GDM1 (cell line): ENCODE measurements around the gene PLA2R1.
"Not testable (repeated sequence)": the region's sequence is repeated elsewhere in the genome, so short reads cannot be mapped to it uniquely, and the experiment has no call there.

Source experiments
- DNase-seq: peaks from one replicate; lab custom pipeline; 2025; lab: John Stamatoyannopoulos, UW

PLA2R1 gene

GRCh38 chr2:160063879-160064612 is 1.6 kb upstream of the PLA2R1 start:
- DNase-seq = no peak

- no peak for DNase-seq
Measured at GRCh38 chr2:160063271-160063670, 856 bp upstream of the PLA2R1 start.

- DNase-seq = no peak
Measured at GRCh38 chr2:160061944-160062291, 497 bp downstream of the PLA2R1 start.

- DNase-seq = no peak
Measured at GRCh38 chr2:160061533-160061932, 882 bp downstream of the PLA2R1 start.

GRCh38 chr2:160060297-160060696 is 2.1 kb downstream of the PLA2R1 start:
- DNase-seq = no peak

GRCh38 chr2:160057356-160057755 is 5.1 kb downstream of the PLA2R1 start:
- no peak for DNase-seq

GRCh38 chr2:160055726-160056108 is 6.7 kb downstream of the PLA2R1 start:
- DNase-seq = no peak

GRCh38 chr2:160054984-160055725 is 7.3 kb downstream of the PLA2R1 start:
- DNase-seq = no peak

GRCh38 chr2:160053946-160054345 is 8.5 kb downstream of the PLA2R1 start:
- no peak for DNase-seq

GRCh38 chr2:160052531-160052930 is 9.9 kb downstream of the PLA2R1 start:
- DNase-seq = no peak

- DNase-seq = no peak
Measured at GRCh38 chr2:160051371-160051800, 11.0 kb downstream of the PLA2R1 start.

- no peak for DNase-seq
Measured at GRCh38 chr2:160050147-160050546, 12.3 kb downstream of the PLA2R1 start.

- no peak for DNase-seq
Measured at GRCh38 chr2:160045703-160046210, 16.7 kb downstream of the PLA2R1 start.

GRCh38 chr2:160044728-160045127 is 17.7 kb downstream of the PLA2R1 start:
- no peak for DNase-seq

- DNase-seq = no peak
Measured at GRCh38 chr2:160043265-160043664, 19.1 kb downstream of the PLA2R1 start.

GRCh38 chr2:160042054-160042453 is 20.4 kb downstream of the PLA2R1 start:
- no peak for DNase-seq

- no peak for DNase-seq
Measured at GRCh38 chr2:160041091-160041490, 21.3 kb downstream of the PLA2R1 start.

GRCh38 chr2:160039166-160039903 is 23.1 kb downstream of the PLA2R1 start:
- no peak for DNase-seq

- not testable (repeated sequence) for DNase-seq
Measured at GRCh38 chr2:160038662-160039061, 23.8 kb downstream of the PLA2R1 start.

GRCh38 chr2:160036736-160037135 is 25.7 kb downstream of the PLA2R1 start:
- DNase-seq = no peak

GRCh38 chr2:160035125-160035524 is 27.3 kb downstream of the PLA2R1 start:
- no peak for DNase-seq

GRCh38 chr2:160034396-160034795 is 28.0 kb downstream of the PLA2R1 start:
- DNase-seq = no peak
